PFSK-1 (cell line): Measurements from ENCODE around the gene TNPO1.

Experiments
- REST ChIP-seq, 2 experiments: IDR thresholded peaks; 2 replicates each; pipeline versions ENCODE4 v1.6.1 to v1.8.0; 2011 to 2012; ENCODE audit warnings: low read depth in 2 of 2, low read length in 2 of 2, control low read depth in 1 of 2, inconsistent platforms in 1 of 2, mild to moderate bottlenecking in 1 of 2, moderate library complexity in 1 of 2; ENCODE audit not compliant: insufficient read depth in 1 of 2
- TAF1 ChIP-seq: IDR thresholded peaks from 2 replicates; pipeline ENCODE4 v1.6.1; 2012; ENCODE audit warnings: low read length, control low read depth, borderline replicate concordance; ENCODE audit not compliant: insufficient read depth

GRCh38 chr5:72849546-72849945, 33.1 kb downstream of the TNPO1 start:
- no peak for TF ChIP-seq REST (IDR thresholded peaks at IDR 0.05; ENCODE audit: insufficient read depth in 1 of 2, low read depth in 2 of 2, low read length in 2 of 2)
- no peak for TF ChIP-seq TAF1
